Tibial artery (tissue), 4 donors: ENCODE results near the gene RAD9B.
"Not testable (repeated sequence)": the region's sequence is repeated elsewhere in the genome, so short reads cannot be mapped to it uniquely, and the experiment has no call there.

ENCODE experiments used
- DNase-seq, 2 donors: peaks; one replicate each; pipeline ENCODE4 v3.0.0-alpha.2; 2019
- H3K27ac ChIP-seq, 2 donors: fragments of 200-600 bp; sonication (generic) in 1 of 2; 1 replicate in 1 of 2; 2 replicates in 1 of 2; pipeline ENCODE4 v1.5.1; 2018 to 2019; ENCODE audit warnings: mild to moderate bottlenecking in 1 of 2
- H3K27me3 ChIP-seq, 2 donors: fragments of 200-600 bp; sonication (generic) in 1 of 2; one replicate each; pipeline versions ENCODE4 v1.5.1 to v1.6.0; 2016 to 2019
- H3K36me3 ChIP-seq, 3 donors: fragments of 200-600 bp; sonication (generic) in 2 of 3; one replicate each; pipeline ENCODE4 v1.5.1; 2016 to 2019; ENCODE audit warnings: mild to moderate bottlenecking in 2 of 3
- H3K4me1 ChIP-seq, 4 donors: fragments of 200-600 bp; sonication (generic) in 2 of 4; 1 replicate in 3 of 4; 2 replicates in 1 of 4; pipeline ENCODE4 v1.5.1; 2016 to 2019
- H3K4me3 ChIP-seq, 2 donors: fragments of 200-600 bp; sonication (generic) in 1 of 2; 1 replicate in 1 of 2; 2 replicates in 1 of 2; pipeline ENCODE4 v1.5.1; 2018 to 2019; ENCODE audit warnings: mild to moderate bottlenecking in 2 of 2
- H3K9me3 ChIP-seq, 3 donors: fragments of 200-600 bp; sonication (generic) in 1 of 3; one replicate each; pipeline ENCODE4 v1.5.1; 2016 to 2019
- CTCF ChIP-seq, 2 experiments: fragments of 200-600 bp in 1 of 2; fragments of 450-650 bp in 1 of 2; IDR thresholded peaks; one replicate each; pipeline ENCODE4 v1.5.1; 2017 to 2019; ENCODE audit warnings: antibody characterized with exemption in 2 of 2, mild to moderate bottlenecking in 1 of 2, moderate library complexity in 1 of 2
- intact Hi-C: fragments of 100-400 bp; cut with DNase I; formaldehyde crosslinking; loops from one replicate; pipeline ENCODE4 v1.15.0; 2023; ENCODE audit warnings: low total_unique reads

Gene RAD9B

GRCh38 chr12:110501752-110502738 lies at the start of gene RAD9B, which contains the start of gene VPS29:
TSS of gene RAD9B (plus strand) at chr12:110502331. CDS start at chr12:110502338, 7 bp downstream.
TSS of gene VPS29 (minus strand) at chr12:110502111. CDS start at chr12:110502051, 60 bp downstream.
- DNase-seq, result peak; percentile 98 to 99
- intact Hi-C loops, result loop anchor here (5.0 kb wide), 1 partner anchor 35 kb away; the partner anchor contains the start of genes FAM216A and GPN3
- Histone ChIP-seq H3K4me1 (peaks cover 0 to 38% (median 22%) of the 10 kb centered on the region in 4 donors), H3K27ac (peak within 1 kb of the TSS; percentile 93 to 95), H3K9me3 (no peaks in the 10 kb centered on the region), H3K4me3 (peak within 1 kb of the TSS; percentile 86 to 97), H3K36me3 (no peaks in the 10 kb centered on the region), H3K27me3 (no peaks in the 10 kb centered on the region)
- TF ChIP-seq CTCF (IDR thresholded peaks at IDR 0.05), result no peak

GRCh38 chr12:110453569-110454296 lies 48.4 kb upstream of the RAD9B start:
- Histone ChIP-seq H3K27ac (no peak overlapping the region), H3K27me3 (no peaks in the 10 kb centered on the region)
- intact Hi-C loops, result no loop called here

GRCh38 chr12:110458756-110459155 lies 43.4 kb upstream of the RAD9B start:
- peaks cover 32 to 93% (median 52%) of the 10 kb centered on the region in 3 donors for H3K36me3 ChIP-seq
- intact Hi-C loops, result loop anchor here (5.0 kb wide), 1 partner anchor 144 kb away; no protein-coding TSS in a partner anchor
- no peaks in the 10 kb centered on the region for H3K27me3 ChIP-seq
- DNase-seq, result no peak
- no peak overlapping the region for H3K4me3 ChIP-seq
- no peak overlapping the region for H3K27ac ChIP-seq
- no peaks in the 10 kb centered on the region for H3K9me3 ChIP-seq
- no peaks in the 10 kb centered on the region for H3K4me1 ChIP-seq
- TF ChIP-seq CTCF (IDR thresholded peaks at IDR 0.05), result no peak

More at GRCh38 chr12:110453569-110454296, 48.4 kb upstream of the RAD9B start:
- TF ChIP-seq CTCF (IDR thresholded peaks at IDR 0.05), result no peak
- DNase-seq, result no peak
- Histone ChIP-seq H3K4me3 (no peak overlapping the region), H3K4me1 (peaks cover 0 to 13% (median 7%) of the 10 kb centered on the region in 4 donors), H3K9me3 (no peaks in the 10 kb centered on the region), H3K36me3 (peaks cover 29 to 59% (median 29%) of the 10 kb centered on the region in 3 donors)

GRCh38 chr12:110461189-110461588 lies 40.9 kb upstream of the RAD9B start:
- DNase-seq, H3K27ac ChIP-seq, H3K4me1 ChIP-seq, H3K9me3 ChIP-seq, H3K27me3 ChIP-seq, H3K4me3 ChIP-seq: not testable (repeated sequence)
- H3K36me3 ChIP-seq, result peaks cover 27 to 85% (median 33%) of the 10 kb centered on the region in 3 donors
- intact Hi-C loops, result loop anchor here (10.0 kb wide), 2 partner anchors 124 to 1634 kb away; partner anchors contain the start of gene PPTC7

- no peak for DNase-seq
- Histone ChIP-seq H3K27ac (no peak overlapping the region), H3K4me1 (peaks cover 0 to 22% (median 15%) of the 10 kb centered on the region in 4 donors), H3K27me3 (no peaks in the 10 kb centered on the region), H3K9me3 (no peaks in the 10 kb centered on the region), H3K4me3 (no peak overlapping the region), H3K36me3 (peaks cover 10 to 51% (median 15%) of the 10 kb centered on the region in 3 donors)
- no peak for TF ChIP-seq CTCF (IDR thresholded peaks at IDR 0.05)
- intact Hi-C loops, result loop anchor here (5.0 to 10.0 kb wide), 3 partner anchors 37 to 1630 kb away; partner anchors contain the start of genes PPTC7, RAD9B and VPS29
These were observed 37.1 kb upstream of the RAD9B start for GRCh38 chr12:110465024-110465423.

- H3K4me3 ChIP-seq, H3K9me3 ChIP-seq, DNase-seq, H3K27ac ChIP-seq, H3K27me3 ChIP-seq: not testable (repeated sequence)
- intact Hi-C loops, result loop anchor here (5.0 to 10.0 kb wide), 3 partner anchors 37 to 1629 kb away; partner anchors contain the start of genes PPTC7, RAD9B and VPS29
- Histone ChIP-seq H3K36me3 (peaks cover 5 to 45% (median 13%) of the 10 kb centered on the region in 3 donors), H3K4me1 (peaks cover 0 to 22% (median 15%) of the 10 kb centered on the region in 4 donors)
These were observed 36.4 kb upstream of the RAD9B start for GRCh38 chr12:110465765-110466164.
